ENCODE data around the gene PPCDC. TPM values are rescaled to one million over a fixed set of nuclear protein-coding genes. Genes with fewer than 3 reads are reported as not detected.

PPCDC gene
- total and polyA plus RNA-seq, 10 of the 15 experiments (the other 5 are each of a cell fraction or from before 2014, with no cell fraction given), result 32.5 to 135 (median 55.0) TPM

GRCh38 chr15:75021341-75021740 lies 2.0 kb upstream of the PPCDC start:
- no peak overlapping the region for H2AFZ ChIP-seq (ENCODE audit: control insufficient read depth, low read depth, low read length)
- no peak overlapping the region for H3K27ac ChIP-seq (ENCODE audit: control insufficient read depth, insufficient read depth)
- no peak overlapping the region for H3K4me3 ChIP-seq
- TF ChIP-seq TBL1XR1 (IDR thresholded peaks at IDR 0.05; ENCODE audit: low read depth, low read length) (no peak), CHD2 (IDR thresholded peaks at IDR 0.05; ENCODE audit: borderline replicate concordance, low read depth, low read length) (no peak), E2F8 (IDR thresholded peaks at IDR 0.05; ENCODE audit: low read depth, partially characterized antibody) (no peak), IRF3 (IDR thresholded peaks at IDR 0.05) (no peak), SREBF1 (IDR thresholded peaks at IDR 0.05; ENCODE audit: low read length) (no peak), ZSCAN29 (IDR thresholded peaks at IDR 0.05) (no peak)
- in situ Hi-C loops (cut with MboI), result loop anchor here (10.0 to 25.0 kb wide), 2 partner anchors 283 to 641 kb away; no protein-coding TSS in a partner anchor
- no peaks in the 10 kb centered on the region for H3K9me3 ChIP-seq (replicated peaks; ENCODE audit: control insufficient read depth, insufficient read depth, low read length)
- POLR2A ChIA-PET, result interaction anchor here (1.8 kb wide), 1 partner anchor 11 kb away, joined by 5 read pairs; no protein-coding TSS in a partner anchor
- SMC1A ChIA-PET (ENCODE audit: uncharacterized antibody, unreplicated experiment), result no interaction called here
- no peak overlapping the region for H3K4me2 ChIP-seq (ENCODE audit: control insufficient read depth, insufficient read depth)
- no peaks in the 10 kb centered on the region for H3K27me3 ChIP-seq (replicated peaks in 1 of 2; ENCODE audit: control insufficient read depth in 2 of 2, insufficient read depth in 2 of 2, low read length in 1 of 2)
- no peaks in the 10 kb centered on the region for H4K20me1 ChIP-seq (ENCODE audit: control insufficient read depth, insufficient read depth)
- H3K9ac ChIP-seq (ENCODE audit: control insufficient read depth, insufficient read depth, low read length), result no peak overlapping the region
- CTCF ChIA-PET, result interaction anchor here (0.9 to 1.4 kb wide), 2 partner anchors 8 to 11 kb away, joined by 3 to 6 read pairs; no protein-coding TSS in a partner anchor
- H3K36me3 ChIP-seq (ENCODE audit: control insufficient read depth in 2 of 2, insufficient read depth in 2 of 2, low read length in 1 of 2), result no peaks in the 10 kb centered on the region
- FAIRE-seq (no peak), ATAC-seq (no peak), DNase-seq (ENCODE audit: low read depth, low spot score) (no peak)
- RAD21 ChIA-PET (ENCODE audit: unreplicated experiment), result no interaction called here
- peaks cover 16% of the 10 kb centered on the region for H3K79me2 ChIP-seq (ENCODE audit: control insufficient read depth, insufficient read depth, low read length)
- intact Hi-C loops (cut with micrococcal nuclease; ENCODE audit: unreplicated experiment), result loop anchor here (5.0 kb wide), 1 partner anchor 431 kb away; the partner anchor contains the start of gene SIN3A
- 78% methylated on average over 8 of the region's 8 CpGs for whole genome bisulfite sequencing (ENCODE audit: insufficient coverage, insufficient replicate concordance, low lambda C conversion rate, missing lambda C conversion rate)
- BruUV-seq (replicated peaks), result no TSS peak
- H3K4me1 ChIP-seq (ENCODE audit: control insufficient read depth, insufficient read depth, low read length), result peaks cover 9% of the 10 kb centered on the region; the same call in 1 of the 2 replicates

Data from GM12878 (cell line).